GM03348 (cell line): ENCODE measurements around the gene ARHGAP24.

Experiments used
- DNase-seq: peaks from one replicate; pipeline ENCODE4 v3.0.0; 2012; ENCODE audit warnings: low spot score

Gene ARHGAP24

DNA sequence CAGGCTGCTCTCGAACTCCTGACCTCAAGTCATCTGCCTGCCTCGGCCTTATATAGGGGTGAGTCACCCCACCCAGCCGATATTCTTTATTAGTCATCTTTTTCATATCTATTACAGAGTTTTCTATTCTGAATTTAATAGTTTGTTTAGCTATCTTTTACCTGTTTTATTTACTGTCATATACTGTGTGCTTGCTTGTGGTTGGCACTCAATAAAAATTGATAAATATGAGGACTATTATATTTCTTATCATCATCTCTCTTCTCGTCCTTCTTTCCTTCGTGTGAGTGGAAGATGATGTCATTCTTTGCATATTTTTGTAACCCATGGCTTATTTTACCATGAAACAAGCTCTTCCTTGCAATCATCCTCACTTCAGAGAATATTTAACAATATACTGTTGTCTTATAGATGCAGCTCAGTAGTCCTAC lies 265.5 kb downstream of the ARHGAP24 start:
- DNase-seq, result no peak

- no peak for DNase-seq
Observed at GRCh38 chr4:85741381-85741780, 266.4 kb downstream of the ARHGAP24 start.

GRCh38 chr4:85741921-85742591 lies 267.1 kb downstream of the ARHGAP24 start:
- DNase-seq, result no peak

GRCh38 chr4:85744950-85745349 lies 270.0 kb downstream of the ARHGAP24 start:
- DNase-seq, result no peak

GRCh38 chr4:85745939-85746338 lies 271.0 kb downstream of the ARHGAP24 start:
- DNase-seq, result no peak

DNA sequence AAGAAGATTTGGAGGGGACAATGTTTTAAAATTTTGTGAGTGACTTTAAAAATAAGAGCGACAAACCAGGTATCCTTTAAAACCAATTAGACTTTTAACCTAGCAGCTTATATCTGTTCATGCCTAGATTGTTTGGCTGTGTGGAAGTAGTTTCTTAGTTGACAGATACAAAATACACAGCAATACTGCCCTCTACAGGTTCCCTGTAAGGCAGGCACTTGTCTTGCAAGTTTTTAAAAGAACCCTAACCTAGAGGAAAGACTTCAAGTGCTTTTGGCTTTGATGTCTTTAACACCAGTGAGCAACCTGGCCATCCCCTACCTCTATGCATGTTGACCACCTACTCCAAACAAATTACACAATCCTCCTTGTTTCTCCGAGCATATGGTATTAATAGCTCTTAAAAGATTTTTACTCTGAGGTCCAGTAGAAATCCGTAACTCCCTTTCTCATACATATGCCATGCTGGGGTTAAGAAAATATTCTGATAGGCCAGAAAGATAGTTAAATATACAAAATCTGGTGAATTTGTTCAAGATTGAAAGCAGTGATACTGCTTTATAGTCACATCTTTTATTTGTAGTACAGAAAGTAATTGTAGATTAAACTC lies 273.0 kb downstream of the ARHGAP24 start:
- peak; percentile 59 for DNase-seq

GRCh38 chr4:85748654-85749053 lies 273.7 kb downstream of the ARHGAP24 start:
- no peak for DNase-seq

DNA sequence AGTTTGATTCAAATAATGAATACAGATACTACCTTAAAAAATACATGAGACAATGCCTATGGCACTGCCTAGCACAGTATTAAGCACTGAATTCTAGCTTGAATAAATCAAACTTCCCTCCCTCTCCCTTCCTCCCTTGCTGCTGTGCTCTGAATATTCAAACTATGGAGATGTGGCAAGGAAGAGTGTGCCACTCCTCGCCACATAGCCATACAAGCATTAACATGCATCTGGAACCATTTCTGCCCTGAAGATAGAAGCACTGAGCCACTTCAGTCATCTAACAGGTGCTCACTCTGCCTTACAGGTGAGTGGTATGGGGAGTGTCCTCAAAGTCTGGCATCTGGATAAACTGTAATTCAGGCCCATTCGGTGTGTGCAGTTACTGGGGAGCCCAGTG lies 276.9 kb downstream of the ARHGAP24 start:
- no peak for DNase-seq

DNA sequence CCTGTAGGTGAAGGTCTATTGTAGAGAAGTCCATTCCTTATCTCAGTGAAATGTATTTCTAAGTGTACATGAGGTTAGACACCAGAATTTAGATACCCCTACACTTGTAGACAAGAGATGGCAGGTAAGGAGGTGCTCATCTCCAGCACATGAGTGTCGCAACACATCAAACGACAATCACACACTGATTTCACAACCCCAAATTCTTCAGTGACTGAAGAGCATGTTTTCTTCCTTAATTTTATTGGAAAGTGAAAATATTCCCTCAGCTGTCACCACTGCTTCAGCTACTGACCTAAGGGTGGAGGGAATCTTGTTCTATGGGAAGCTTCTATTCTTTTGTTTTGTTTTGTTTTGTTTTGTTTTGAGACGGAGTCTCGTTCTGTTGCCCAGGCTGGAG lies 280.3 kb downstream of the ARHGAP24 start:
- DNase-seq, result no peak

GRCh38 chr4:85756938-85757337 lies 282.0 kb downstream of the ARHGAP24 start:
- DNase-seq, result peak; percentile 60

- DNase-seq, result no peak
Observed at GRCh38 chr4:85759388-85759787, 284.4 kb downstream of the ARHGAP24 start.

DNA sequence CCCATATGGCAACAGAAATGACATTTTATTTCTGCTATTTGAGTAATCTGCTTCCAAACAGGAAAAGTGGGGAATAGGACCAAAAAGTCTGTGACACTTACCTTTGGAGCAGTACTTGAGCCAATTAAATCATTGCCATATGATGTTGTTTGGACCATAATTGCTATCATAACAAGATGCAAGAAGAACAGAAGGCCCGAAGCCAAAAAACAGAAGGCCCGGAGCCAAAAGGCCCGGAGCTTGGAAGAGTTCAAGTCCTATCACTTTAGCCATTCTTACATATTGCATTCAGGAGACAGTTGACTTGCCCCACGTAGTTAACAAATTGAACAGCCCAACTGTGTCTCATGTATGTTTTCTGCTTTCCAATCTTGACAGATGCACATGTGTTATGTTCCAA lies 285.6 kb downstream of the ARHGAP24 start:
- DNase-seq, result no peak

- no peak for DNase-seq
Observed at GRCh38 chr4:85761803-85762528, 287.0 kb downstream of the ARHGAP24 start.

DNA sequence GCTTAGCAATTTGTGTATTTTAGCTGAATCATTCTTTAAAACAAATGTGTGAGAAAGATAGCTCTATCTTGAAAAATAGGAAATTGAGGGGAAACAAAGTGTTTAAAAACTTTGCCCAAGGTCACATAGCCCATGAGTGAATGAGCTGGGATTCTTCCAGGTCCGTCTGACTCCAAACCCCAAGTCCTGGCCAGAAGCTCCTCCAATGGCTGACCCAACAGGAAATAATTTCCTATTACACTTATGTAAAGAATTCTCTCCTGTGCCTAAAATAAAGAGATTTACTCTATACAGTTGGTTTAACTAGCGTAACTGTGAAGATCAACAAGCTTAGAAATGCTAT lies 287.6 kb downstream of the ARHGAP24 start:
- peak; percentile 54 for DNase-seq

- no peak for DNase-seq
Observed at GRCh38 chr4:85763202-85763601, 288.3 kb downstream of the ARHGAP24 start.

DNA sequence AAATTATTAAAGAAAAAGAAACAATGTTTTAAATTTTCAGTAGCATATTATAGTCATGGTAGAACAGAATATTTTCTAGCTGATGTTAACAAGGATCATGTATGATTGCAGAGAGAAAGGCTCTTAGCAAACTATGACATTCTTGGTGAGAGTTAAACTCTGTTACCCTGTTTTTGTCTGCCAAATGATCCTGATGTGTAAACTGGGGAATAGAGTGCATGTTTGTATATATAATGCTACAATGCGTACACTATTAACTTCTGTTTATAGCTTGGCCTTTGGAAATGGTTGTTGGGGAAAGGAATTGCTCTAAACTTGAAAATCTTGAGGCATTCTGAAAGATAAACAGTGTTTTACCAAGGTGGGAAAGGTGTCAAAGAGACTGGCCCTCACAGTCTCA lies 292.7 kb downstream of the ARHGAP24 start:
- DNase-seq, result no peak

DNA sequence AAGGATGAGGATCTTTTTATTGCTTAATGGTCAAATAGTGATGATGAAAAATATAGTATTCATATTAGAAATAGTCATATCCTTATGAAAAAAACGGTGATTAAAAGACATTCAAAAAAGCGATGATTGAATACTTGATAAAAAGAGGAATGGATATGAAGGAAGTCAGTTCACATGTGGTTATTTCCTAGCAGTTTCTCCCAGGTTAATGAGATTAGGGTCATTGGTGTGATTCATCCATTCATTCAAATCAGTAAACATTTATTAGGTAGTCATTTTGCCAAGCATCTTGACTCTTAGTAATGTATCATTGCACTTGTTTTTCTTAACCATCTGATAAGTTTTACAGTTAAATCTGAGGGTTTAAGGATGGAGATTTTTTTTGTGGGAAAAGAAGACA lies 294.1 kb downstream of the ARHGAP24 start:
- DNase-seq, result no peak

- no peak for DNase-seq
Observed at GRCh38 chr4:85772470-85772869, 297.5 kb downstream of the ARHGAP24 start.

GRCh38 chr4:85773372-85773771 lies 298.4 kb downstream of the ARHGAP24 start:
- DNase-seq, result no peak

DNA sequence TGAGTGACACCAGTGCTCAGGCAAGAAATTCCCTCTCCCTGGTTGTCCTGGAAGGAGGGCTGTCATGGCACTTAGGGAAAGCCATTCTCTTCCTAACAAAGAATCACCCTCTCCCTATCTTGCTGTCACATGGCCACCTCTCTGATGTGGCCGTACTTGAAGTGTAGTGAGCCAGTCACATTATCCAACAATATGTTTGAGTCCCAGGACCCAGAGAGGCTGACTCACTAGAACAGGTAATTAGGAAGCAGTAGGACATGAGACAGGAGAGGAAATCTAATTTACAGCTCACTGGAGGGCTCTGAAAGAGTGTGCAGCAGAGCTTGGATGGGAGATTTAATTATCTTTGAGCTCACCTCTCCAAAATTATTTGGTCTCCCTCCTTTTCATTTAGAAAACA lies 299.1 kb downstream of the ARHGAP24 start:
- no peak for DNase-seq

DNA sequence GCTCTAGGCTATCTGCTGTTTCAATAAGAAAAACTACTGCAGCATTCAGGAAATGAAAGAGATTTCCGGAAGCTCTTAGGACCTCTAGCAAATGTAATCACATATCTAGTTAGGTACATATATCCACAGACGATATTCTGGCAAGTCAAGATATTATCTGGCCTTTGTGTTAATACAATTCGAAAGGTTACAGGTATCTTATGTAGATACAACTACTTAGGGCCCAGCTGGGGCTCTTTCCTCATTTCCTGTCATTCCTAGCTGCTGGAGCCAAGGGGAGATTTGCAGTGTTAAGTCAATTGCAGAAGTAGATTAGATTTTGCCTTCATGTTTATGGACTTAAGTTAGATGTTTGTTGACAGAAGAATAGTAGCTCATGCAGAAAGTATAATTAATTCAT lies 299.5 kb downstream of the ARHGAP24 start:
- DNase-seq, result no peak

- DNase-seq, result no peak
Observed at GRCh38 chr4:85776096-85776495, 301.1 kb downstream of the ARHGAP24 start.

- DNase-seq, result no peak
Observed at GRCh38 chr4:85776579-85776978, 301.6 kb downstream of the ARHGAP24 start.
